ENCODE data around the gene SSBP3. TPM values are rescaled to one million over a fixed set of nuclear protein-coding genes. Genes with fewer than 3 reads are reported as not detected.

SSBP3 gene
- total and polyA plus RNA-seq, 2 experiments from 2014 or later, result 47.4 to 68.6 TPM

DNA sequence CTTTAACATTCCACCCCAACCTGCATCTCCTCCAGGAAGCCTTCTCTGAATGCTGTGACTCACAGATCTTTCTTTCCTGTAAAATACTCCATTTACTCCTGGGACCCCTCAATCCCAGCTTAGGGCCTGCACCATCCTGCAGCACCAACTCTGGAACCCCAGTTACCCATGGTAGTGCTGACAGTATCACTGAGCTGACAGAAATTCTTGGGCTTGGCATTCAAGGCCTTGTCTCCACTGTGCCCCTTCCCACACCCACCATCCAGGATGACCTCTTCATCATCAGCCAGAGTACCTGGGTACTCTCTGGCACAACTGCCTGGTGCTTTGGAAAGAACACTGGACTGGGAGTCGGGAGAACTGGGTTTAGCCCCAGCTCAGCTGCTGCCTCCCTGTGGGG lies 214.7 kb downstream of the SSBP3 start:
- Histone ChIP-seq H3K4me1 (ENCODE audit: insufficient read depth) (no peaks in the 10 kb centered on the region), H3F3A (replicated peaks; ENCODE audit: low read depth) (no peaks in the 10 kb centered on the region), H3K4me3 (no peak overlapping the region), H3K27me3 (ENCODE audit: insufficient read depth) (no peaks in the 10 kb centered on the region), H2AFZ (no peak overlapping the region), H4K20me1 (replicated peaks; ENCODE audit: insufficient read depth) (no peaks in the 10 kb centered on the region), H3K79me2 (replicated peaks; ENCODE audit: insufficient read depth) (no peaks in the 10 kb centered on the region), H3K9me2 (ENCODE audit: insufficient read depth) (no peaks in the 10 kb centered on the region), H3K4me2 (no peak overlapping the region), H3K36me3 (ENCODE audit: insufficient read depth) (no peaks in the 10 kb centered on the region), H3K27ac (ENCODE audit: low read depth) (no peak overlapping the region)
- ATAC-seq (no peak), DNase-seq (ENCODE audit: low spot score) (no peak)
- Mint-ChIP-seq H3K36me3 (ENCODE audit: low read depth) (peaks cover 9% of the 10 kb centered on the region), H3K4me3 (no peak overlapping the region), H3K27me3 (ENCODE audit: insufficient read depth, low read depth, poor library complexity) (peaks cover 4% of the 10 kb centered on the region), H3K27ac (no peak overlapping the region), H3K9me3 (no peaks in the 10 kb centered on the region), H3K4me1 (no peaks in the 10 kb centered on the region)
- TF ChIP-seq REST (IDR thresholded peaks at IDR 0.05; ENCODE audit: unreplicated experiment) (no peak), EZH2 (IDR thresholded peaks at IDR 0.05; ENCODE audit: low read depth, unreplicated experiment) (no peak), CREB1 (CRISPR knock-in tag; IDR thresholded peaks at IDR 0.05; ENCODE audit: low read depth) (no peak), EZH2phosphoT487 (IDR thresholded peaks at IDR 0.05; ENCODE audit: unreplicated experiment) (no peak), JUNB (IDR thresholded peaks at IDR 0.05; ENCODE audit: unreplicated experiment) (no peak), ZNF114 (CRISPR knock-in tag; IDR thresholded peaks at IDR 0.05) (no peak), POLR2AphosphoS5 (IDR thresholded peaks at IDR 0.05; ENCODE audit: low read depth) (no peak), ZNF331 (CRISPR knock-in tag; IDR thresholded peaks at IDR 0.05; ENCODE audit: low read depth) (no peak), NANOG (IDR thresholded peaks at IDR 0.05; ENCODE audit: borderline replicate concordance) (no peak), CTCF (conservative IDR thresholded peaks at IDR 0.05; ENCODE audit: low read depth in 2 of 2) (no peak), STAT1 (IDR thresholded peaks at IDR 0.05; ENCODE audit: unreplicated experiment) (no peak), ZNF462 (CRISPR knock-in tag; IDR thresholded peaks at IDR 0.05) (no peak)
- TF ChIP-seq, protein P1, sequence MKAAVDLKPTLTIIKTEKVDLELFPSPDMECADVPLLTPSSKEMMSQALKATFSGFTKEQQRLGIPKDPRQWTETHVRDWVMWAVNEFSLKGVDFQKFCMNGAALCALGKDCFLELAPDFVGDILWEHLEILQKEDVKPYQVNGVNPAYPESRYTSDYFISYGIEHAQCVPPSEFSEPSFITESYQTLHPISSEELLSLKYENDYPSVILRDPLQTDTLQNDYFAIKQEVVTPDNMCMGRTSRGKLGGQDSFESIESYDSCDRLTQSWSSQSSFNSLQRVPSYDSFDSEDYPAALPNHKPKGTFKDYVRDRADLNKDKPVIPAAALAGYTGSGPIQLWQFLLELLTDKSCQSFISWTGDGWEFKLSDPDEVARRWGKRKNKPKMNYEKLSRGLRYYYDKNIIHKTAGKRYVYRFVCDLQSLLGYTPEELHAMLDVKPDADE (IDR thresholded peaks at IDR 0.05), result no peak
